H1 (cell line): ENCODE data around the gene TSC2.

Experiments
- SIN3A ChIP-seq, 2 experiments: IDR thresholded peaks in 1 of 2; conservative IDR thresholded peaks in 1 of 2; 2 replicates each; pipeline ENCODE4 v1.6.1; 2011 to 2012; ENCODE audit warnings: low read length in 2 of 2, improper control_type of control experiment in 1 of 2, low read depth in 1 of 2, mild to moderate bottlenecking in 1 of 2
- ZNF274 ChIP-seq: IDR thresholded peaks from 2 replicates; pipeline ENCODE4 v1.7.0; 2012; ENCODE audit warnings: low read length, borderline replicate concordance; ENCODE audit errors: extremely low read depth

DNA sequence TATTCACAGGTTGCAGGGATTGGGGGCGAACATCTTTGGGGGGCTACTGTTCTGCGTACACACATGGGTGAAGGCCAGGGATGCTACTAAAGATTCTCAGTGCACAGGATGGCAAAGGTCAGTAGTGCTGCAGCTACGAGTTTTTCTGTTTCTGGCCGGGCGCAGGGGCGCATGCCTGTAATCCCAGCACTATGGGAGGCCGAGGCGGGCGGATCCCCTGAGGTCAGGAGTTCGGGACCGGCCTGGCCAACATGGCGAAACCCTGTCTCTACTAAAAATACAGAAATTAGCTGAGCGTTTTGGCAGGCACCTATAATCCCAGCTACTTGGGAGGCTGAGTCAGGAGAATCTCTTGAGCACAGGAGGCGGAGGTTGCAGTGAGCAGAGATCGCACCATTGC lies 34.3 kb upstream of the TSC2 start:
- TF ChIP-seq ZNF274 (no peak), SIN3A (conservative IDR thresholded peaks at IDR 0.05 in 1 of 2, IDR thresholded peaks at IDR 0.05 in 1 of 2; ENCODE audit: low read depth in 1 of 2, low read length in 2 of 2) (no peak)
